Uterus (tissue), 4 donors: Measurements from ENCODE around the gene CEP120. TPM values are rescaled to one million over a fixed set of nuclear protein-coding genes. Genes with fewer than 3 reads are reported as not detected.
"Not testable (repeated sequence)": the region's sequence is repeated elsewhere in the genome, so short reads cannot be mapped to it uniquely, and the experiment has no call there.

ENCODE experiments used
- DNase-seq, 2 donors: peaks; one replicate each; pipeline ENCODE4 v3.0.0-alpha.2; 2019 to 2020
- H3K27ac ChIP-seq, 2 donors: fragments of 200-600 bp; sonication (generic); 1 replicate in 1 of 2; 2 replicates in 1 of 2; pipeline ENCODE4 v1.5.1; 2016 to 2018
- H3K27me3 ChIP-seq, 2 donors: fragments of 200-600 bp; sonication (generic); one replicate each; pipeline ENCODE4 v1.5.1; 2018 to 2019; ENCODE audit warnings: control low read depth in 1 of 2
- H3K36me3 ChIP-seq, 2 donors: fragments of 200-600 bp; sonication (generic); one replicate each; pipeline ENCODE4 v1.5.1; 2019; ENCODE audit warnings: control low read depth in 1 of 2
- H3K4me1 ChIP-seq, 2 donors: fragments of 200-600 bp; sonication (generic); one replicate each; pipeline ENCODE4 v1.5.1; 2018 to 2019; ENCODE audit warnings: control low read depth in 1 of 2
- H3K4me3 ChIP-seq, 2 donors: fragments of 200-600 bp; sonication (generic); 1 replicate in 1 of 2; 2 replicates in 1 of 2; pipeline ENCODE4 v1.5.1; 2018 to 2019; ENCODE audit warnings: mild to moderate bottlenecking in 1 of 2
- H3K9me3 ChIP-seq, 2 donors: fragments of 200-600 bp; sonication (generic); one replicate each; pipeline ENCODE4 v1.5.1; 2019; ENCODE audit warnings: control low read depth in 1 of 2
- CTCF ChIP-seq, 4 experiments: fragments of 200-600 bp in 2 of 4; fragments of 450-650 bp in 2 of 4; sonication (generic) in 2 of 4; IDR thresholded peaks; one replicate each; pipeline ENCODE4 v1.5.1; 2016 to 2019; ENCODE audit warnings: antibody characterized with exemption in 4 of 4, mild to moderate bottlenecking in 2 of 4, moderate library complexity in 1 of 4
- POLR2A ChIP-seq, 2 donors: fragments of 450-650 bp; IDR thresholded peaks; one replicate each; pipeline ENCODE4 v1.6.1; 2016; ENCODE audit warnings: antibody characterized with exemption in 2 of 2, mild to moderate bottlenecking in 1 of 2, moderate library complexity in 1 of 2
- intact Hi-C: fragments of 100-400 bp; cut with DNase I; formaldehyde crosslinking; loops from one replicate; pipeline ENCODE4 v1.15.1; 2023; ENCODE audit warnings: low total_unique reads
- total RNA-seq, 4 donors: library from RNA; depleted of rRNA in 3 of 4; stranded (reverse); fragments of >200 nt in 3 of 4; gene quantifications; one replicate each; pipeline versions ENCODE4 v1.1.0 to v1.2.4, GENCODE V29; 2014 to 2023
- donor health status: DM: yes; HTN: yes; CAD: no.

CEP120 gene
- total RNA-seq, 4 donors from 2014 or later, result 18.2 to 55.8 (median 41.0) TPM

- Histone ChIP-seq H3K36me3 (no peaks in the 10 kb centered on the region), H3K9me3 (no peaks in the 10 kb centered on the region), H3K4me3 (no peak overlapping the region), H3K27ac (no peak overlapping the region), H3K27me3 (no peaks in the 10 kb centered on the region), H3K4me1 (no peaks in the 10 kb centered on the region)
- DNase-seq, result no peak
- intact Hi-C loops, result no loop called here
- no peak for TF ChIP-seq CTCF (IDR thresholded peaks at IDR 0.05)
- TF ChIP-seq POLR2A (IDR thresholded peaks at IDR 0.05), result no peak
Measured at GRCh38 chr5:123438902-123439301, 15.7 kb upstream of the CEP120 start.

GRCh38 chr5:123438244-123438643 lies 15.0 kb upstream of the CEP120 start:
- Histone ChIP-seq H3K9me3 (no peaks in the 10 kb centered on the region), H3K4me3 (no peak overlapping the region), H3K36me3 (no peaks in the 10 kb centered on the region), H3K27me3 (no peaks in the 10 kb centered on the region), H3K4me1 (no peaks in the 10 kb centered on the region), H3K27ac (no peak overlapping the region)
- intact Hi-C loops, result no loop called here
- TF ChIP-seq POLR2A (IDR thresholded peaks at IDR 0.05) (no peak), CTCF (IDR thresholded peaks at IDR 0.05) (no peak)
- no peak for DNase-seq

- Histone ChIP-seq H3K27ac (no peak overlapping the region), H3K36me3 (no peaks in the 10 kb centered on the region), H3K27me3 (no peaks in the 10 kb centered on the region), H3K4me3 (no peak overlapping the region), H3K9me3 (no peaks in the 10 kb centered on the region), H3K4me1 (no peaks in the 10 kb centered on the region)
- no peak for DNase-seq
- intact Hi-C loops, result no loop called here
- TF ChIP-seq CTCF (IDR thresholded peaks at IDR 0.05), result no peak
Measured at GRCh38 chr5:123436201-123436600, 13.0 kb upstream of the CEP120 start.

- Histone ChIP-seq H3K36me3 (no peaks in the 10 kb centered on the region), H3K27ac (no peak overlapping the region), H3K4me1 (no peaks in the 10 kb centered on the region), H3K9me3 (no peaks in the 10 kb centered on the region), H3K27me3 (no peaks in the 10 kb centered on the region), H3K4me3 (no peak overlapping the region)
- DNase-seq, result no peak
- TF ChIP-seq CTCF (IDR thresholded peaks at IDR 0.05) (no peak), POLR2A (IDR thresholded peaks at IDR 0.05) (no peak)
- intact Hi-C loops, result no loop called here
Measured at GRCh38 chr5:123434796-123435195, 11.6 kb upstream of the CEP120 start.

- Histone ChIP-seq H3K27me3 (no peaks in the 10 kb centered on the region), H3K27ac (no peak overlapping the region), H3K4me1 (no peaks in the 10 kb centered on the region), H3K9me3 (no peaks in the 10 kb centered on the region), H3K4me3 (no peak overlapping the region), H3K36me3 (no peaks in the 10 kb centered on the region)
- intact Hi-C loops, result no loop called here
- TF ChIP-seq POLR2A (IDR thresholded peaks at IDR 0.05) (no peak), CTCF (IDR thresholded peaks at IDR 0.05) (no peak)
- DNase-seq, result no peak
Measured at GRCh38 chr5:123433596-123433995, 10.4 kb upstream of the CEP120 start.

- H3K36me3 ChIP-seq, intact Hi-C loops, H3K4me1 ChIP-seq, H3K27me3 ChIP-seq, H3K4me3 ChIP-seq, H3K27ac ChIP-seq, DNase-seq, H3K9me3 ChIP-seq: not testable (repeated sequence)
Measured at GRCh38 chr5:123430441-123430840, 7.2 kb upstream of the CEP120 start.
